ENCODE results near the gene CCT7. TPM values are rescaled to one million over a fixed set of nuclear protein-coding genes. Genes with fewer than 3 reads are reported as not detected.

Gene CCT7
- total RNA-seq, 1 donor from 2014 or later, result 361 TPM

DNA sequence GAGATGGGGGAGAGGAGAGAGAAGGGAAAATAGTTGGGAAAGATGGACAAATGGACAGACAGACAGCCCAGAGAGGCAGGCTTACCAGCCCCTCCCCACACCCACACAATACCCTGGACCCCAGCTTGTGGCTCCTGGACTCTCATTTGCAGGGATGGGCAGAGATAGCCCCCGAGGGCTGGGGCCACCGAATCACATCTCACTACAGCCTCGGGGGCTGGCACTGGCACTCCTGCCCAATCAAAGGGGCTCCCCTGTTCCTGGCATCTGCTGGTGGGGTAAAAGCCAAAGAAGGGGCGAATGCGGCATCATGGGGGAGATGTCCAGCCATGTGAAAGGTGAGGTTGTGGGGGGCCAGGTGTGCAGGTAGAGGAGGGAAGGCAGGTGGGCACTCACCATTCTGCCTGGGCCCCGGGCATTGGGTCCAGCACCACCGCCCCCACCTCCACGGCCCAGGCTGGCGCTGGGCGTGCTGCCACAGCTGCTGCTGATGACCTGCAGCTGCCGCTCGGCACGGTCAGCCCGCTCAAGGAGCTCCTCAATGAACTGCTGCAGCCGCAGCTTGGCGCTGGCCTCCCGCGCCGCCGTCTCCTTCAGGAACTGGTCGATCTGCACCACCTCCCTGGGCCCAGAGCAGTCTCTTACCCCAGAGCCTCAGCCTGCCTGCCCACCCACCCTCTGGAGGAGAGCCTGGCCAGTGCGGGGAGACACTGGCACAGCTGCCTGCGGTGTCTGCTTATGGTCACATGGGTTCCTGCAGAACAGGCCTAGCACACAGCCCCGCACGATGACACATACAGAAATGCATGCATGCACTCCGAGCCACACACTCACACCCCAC is 32.2 kb downstream of the CCT7 start:
- intact Hi-C loops (cut with micrococcal nuclease), result no loop called here

DNA sequence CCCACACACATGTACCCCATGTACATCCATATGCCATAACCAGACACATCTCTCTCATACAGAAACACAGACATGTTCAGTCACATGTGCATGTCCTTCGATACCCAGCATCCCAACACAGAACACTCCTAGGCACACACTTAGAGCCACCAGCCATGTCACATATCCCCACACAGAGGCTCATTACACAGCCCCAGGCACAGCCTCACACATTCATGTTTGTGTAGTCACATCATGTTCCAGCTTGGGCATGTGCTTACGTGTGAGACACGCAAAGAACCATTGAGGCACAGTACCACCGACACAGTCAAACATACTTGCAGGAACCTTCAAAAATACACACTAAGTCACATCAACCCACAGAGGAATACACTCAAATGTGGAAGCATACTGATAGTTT is 32.9 kb downstream of the CCT7 start:
- intact Hi-C loops (cut with micrococcal nuclease), result no loop called here

DNA sequence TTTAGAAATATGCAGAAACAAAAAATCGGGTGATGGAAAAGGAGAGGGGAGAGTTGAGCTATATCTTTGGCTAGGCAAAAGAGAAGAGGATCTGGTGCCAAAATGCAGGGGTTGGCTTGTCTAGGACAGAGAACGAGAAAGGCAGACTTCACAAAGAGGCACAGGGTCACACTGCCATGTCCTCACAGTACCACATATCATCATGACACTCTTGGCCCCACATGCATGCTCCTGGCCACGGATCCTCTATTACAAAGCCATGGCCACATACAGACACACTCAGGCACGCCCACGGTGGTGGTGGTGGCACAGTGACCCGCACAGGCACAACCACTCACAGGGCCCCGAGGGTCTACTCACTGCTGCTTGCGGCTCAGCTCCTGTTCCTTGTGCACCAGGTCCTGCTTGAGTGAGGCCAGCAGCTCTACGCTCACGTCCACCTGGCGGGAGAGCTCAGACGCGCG is 34.3 kb downstream of the CCT7 start:
- intact Hi-C loops (cut with micrococcal nuclease), result no loop called here

DNA sequence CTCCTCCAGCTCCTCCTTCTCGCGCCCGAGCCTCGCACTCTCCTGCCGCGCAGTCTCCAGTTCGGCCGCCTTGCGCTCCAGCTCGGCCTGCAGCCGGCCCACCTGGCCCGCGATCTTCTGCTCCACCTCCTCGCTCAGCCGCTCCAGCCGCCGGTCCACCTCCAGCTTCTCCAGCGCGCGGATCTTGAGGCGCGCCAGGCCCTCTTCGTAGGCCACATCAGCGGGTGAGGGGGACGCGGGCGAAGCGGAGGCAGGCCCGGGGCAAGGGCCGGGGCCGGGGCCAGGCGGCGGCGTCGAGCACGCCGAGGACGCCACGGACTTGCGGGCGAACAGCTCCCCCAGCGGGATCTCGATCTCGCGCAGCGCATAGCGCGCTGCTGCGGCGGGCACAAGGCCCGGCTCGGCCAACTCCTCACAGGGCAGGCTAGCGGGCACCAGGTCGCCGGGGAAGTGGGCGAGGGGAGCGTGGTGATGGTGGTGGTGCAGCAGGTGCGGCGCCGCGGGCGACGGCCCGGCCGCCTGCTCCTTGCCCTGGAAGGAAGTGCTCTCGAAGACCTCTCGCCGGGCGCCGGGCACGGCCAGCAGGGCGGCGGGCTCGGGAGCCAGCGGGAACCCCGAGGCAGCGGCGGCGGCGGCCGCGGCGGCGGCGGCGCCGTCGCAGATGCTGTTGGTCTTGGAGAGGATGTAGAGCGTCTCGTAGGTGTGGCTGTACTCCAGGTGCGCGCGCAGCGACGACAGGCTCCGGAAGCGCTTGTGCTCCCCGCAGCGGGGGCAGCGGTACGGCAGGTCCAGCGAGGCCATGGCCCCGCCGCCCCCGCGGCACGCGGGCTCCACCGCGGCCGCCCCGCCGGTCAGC is 35.0 kb downstream of the CCT7 start:
- intact Hi-C loops (cut with micrococcal nuclease), result loop anchor here (1.0 kb wide), 2 partner anchors 21 to 35 kb away; partner anchors contain the start of gene CCT7

DNA sequence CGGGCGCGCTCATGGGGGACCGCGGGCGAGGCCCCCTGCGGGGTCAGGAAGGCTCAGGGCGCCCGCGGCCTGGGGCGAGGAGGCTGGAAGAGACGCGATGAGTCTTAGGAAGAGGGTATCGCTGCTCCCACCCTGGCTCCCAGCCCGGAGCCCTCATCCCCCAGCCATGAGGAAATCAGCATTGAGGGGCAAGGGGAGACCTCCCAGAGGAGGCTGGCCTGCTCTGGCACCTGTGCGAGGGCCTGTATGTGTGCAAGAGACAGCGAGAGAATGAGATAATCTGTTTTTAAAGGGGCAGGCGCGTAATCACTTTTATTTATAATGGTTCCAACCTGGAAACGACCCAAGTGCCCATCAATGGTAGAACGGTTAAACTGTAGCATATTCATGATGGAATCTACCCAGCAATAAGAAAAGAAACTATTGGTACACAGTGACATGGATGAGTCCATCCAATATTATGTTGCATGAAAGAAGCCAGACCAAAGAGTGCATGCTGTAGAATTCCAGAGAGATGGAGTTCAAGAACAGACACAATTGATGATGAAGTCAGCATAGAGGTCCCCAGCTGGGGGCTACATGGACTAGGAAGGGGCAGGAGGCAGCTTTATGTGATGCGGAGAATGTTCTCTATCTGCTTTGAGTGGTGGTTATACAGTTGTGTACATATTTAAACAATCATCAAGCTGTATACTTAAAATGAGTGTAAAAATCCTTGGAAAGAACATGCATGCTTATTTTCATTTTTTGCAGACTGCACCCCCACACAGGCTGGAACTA is 35.8 kb downstream of the CCT7 start:
- intact Hi-C loops (cut with micrococcal nuclease), result loop anchor here (1.0 kb wide), 2 partner anchors 20 to 36 kb away; partner anchors contain the start of gene CCT7

DNA sequence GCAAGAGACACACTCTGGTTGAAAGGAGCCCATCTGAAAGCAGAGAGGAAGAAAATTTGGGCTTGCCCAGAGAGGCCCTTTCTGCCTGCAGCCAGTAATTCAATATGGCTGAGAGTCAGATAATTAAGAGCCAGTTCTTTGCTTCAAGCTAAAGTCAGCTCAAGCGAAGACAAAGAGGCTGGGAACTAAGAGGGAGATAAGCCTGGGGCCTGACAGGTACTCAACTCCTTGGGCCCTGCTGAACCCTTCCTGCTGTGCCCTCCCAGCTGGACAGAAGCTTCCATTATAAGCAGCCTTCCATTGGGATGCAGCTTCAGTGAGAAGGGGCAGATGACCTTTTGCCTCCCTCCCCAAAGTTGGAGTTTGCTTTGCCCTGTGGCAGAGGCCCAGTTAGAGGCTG is 38.2 kb downstream of the CCT7 start:
- intact Hi-C loops (cut with micrococcal nuclease), result no loop called here

DNA sequence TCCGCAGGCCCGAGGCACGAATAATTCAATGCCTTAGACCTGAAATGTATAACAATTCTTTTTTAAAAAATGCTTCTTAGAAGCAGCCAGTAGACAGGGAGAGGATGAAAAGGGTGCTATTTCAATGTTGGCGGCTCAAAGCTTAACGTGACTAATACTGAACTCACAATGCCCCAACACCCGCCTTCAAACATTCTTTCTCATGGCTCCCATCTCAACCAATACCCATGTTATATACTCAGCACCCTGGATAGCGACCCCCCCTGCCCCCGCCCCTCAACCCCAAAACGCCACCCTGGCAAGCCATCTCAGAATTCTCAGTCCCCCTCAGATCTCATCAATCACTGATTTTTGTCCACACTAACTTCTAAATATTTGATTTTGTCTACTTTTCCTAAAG is 45.7 kb downstream of the CCT7 start:
- intact Hi-C loops (cut with micrococcal nuclease), result no loop called here

DNA sequence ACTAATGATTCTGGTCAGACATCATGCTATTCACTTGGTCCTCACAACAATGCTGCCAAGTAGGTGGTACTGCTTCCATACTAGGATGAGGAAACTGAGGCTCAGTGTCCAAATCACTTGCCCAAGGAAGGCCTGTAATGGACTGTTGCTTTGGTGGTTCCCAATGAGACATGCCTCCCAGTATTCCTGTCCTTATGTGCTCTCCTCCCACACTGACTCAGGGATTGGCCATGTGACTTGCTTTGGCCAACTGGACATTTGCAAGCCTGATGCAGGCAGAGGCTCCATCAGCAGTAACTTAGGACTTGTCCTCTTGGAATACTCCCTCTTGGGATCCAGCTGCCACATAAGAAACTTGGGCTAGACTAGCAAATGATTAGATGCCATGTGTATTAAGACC is 47.1 kb downstream of the CCT7 start:
- intact Hi-C loops (cut with micrococcal nuclease), result no loop called here

DNA sequence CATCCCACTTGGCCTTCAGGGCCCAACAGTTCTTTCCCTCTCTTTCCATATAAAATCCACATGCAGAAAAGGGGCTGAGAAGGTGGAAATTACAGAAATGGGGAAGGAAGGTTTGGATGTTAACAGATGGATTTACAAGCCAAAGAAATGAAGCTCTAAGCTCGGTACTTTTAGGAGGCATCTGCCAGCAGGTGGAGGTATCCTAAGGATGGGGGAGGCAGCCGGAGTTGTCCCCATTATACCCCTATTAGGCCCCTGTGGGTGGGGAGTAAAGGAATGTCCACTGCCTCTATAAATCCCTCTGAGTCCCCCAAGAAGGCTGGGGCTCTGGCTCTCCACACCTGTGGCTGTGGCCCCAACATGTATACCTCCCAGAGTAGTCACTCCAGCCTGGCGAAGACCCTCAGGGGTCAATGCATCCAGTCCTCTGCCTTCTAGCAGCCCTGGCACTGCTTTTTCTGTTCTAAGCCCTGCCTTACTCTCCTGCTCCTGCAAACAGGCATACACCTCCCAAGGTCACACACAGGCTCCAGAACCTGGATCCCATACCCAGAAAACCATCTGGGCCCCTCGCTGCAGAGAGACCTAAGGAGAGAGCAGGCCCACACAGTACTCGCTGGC is 48.9 kb downstream of the CCT7 start:
- intact Hi-C loops (cut with micrococcal nuclease), result no loop called here

DNA sequence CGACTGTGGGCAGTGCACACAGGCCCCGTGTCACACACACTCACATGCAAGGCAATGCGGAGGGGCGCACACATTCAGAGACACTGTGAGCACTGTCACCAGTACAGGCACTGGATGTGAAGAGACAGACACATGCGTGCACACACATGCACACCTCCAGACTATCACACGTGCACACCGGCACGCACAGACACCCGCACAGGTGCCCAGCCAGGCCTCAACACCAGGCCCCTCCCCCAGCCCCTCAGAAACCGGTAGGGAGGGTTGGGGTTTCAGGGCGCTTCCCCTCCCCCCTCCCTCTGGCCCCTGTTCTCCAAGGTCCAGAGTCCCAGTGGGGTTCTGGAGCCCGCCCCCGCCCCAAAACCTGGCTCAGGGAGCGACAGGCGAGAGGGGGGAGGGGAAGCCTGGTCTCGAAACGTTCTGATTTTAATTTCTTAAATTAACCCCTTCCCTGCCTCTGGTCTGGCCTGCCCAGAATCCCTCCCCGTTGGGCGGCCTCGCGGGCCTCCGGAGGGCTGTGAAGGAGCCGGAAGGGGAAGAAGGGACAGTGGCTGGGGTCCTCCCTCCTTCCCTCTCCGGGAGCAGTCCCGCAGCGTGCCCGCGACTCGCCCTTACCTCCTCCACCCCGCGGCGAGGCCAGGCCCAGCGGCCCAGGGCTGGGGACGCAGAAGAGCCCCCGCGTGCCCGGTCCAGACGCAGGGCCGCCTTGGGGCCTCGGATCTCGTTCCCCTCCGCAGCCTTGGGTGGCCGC is 49.6 kb downstream of the CCT7 start:
- intact Hi-C loops (cut with micrococcal nuclease), result loop anchor here (1.0 kb wide), 2 partner anchors 10 to 50 kb away; partner anchors contain the start of genes EGR4 and PRADC1

DNA sequence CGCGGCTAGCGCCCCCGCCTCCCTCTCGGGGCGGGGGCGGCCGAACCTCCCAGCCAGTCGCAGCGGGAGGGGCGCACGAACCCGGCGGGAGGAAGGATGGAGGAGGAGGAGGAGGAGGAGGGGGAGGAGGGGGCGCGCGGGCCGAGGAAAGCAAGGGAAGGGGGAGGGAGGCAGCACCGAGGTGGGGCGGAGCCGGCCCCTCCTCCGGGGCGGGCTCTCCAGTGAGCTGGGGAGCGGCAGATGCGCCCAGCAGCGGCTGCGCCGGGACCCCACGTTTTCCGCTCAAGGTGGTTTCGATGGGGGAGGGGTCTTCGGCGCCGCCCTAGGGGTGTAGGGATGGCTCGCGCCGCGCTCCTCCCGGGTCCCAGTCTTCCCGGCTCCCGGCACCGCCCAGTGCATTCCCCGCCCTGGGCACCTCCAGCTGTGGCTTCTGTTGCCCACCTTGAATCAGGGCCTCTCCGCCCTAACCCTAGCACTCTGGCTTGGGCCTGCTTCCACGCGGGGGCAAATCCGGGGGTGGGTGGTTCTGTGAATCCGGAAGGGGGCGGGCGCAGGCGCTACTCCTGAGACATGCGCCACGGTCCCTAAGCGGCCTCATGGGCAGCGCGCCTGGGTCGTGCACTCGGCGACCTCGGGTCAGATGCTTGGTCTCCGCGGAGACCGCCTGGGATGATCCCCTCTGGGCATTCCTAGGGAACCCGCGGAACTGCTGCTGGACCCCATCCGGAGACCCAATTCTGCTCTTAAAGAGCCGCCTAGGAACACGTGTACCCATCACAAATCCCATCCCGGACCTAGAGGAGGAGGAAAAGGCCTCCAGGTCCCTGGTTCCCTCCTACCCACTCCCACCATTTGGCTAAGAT is 50.4 kb downstream of the CCT7 start, which contains the start of gene FBXO41:
Gene FBXO41, minus strand, starts transcription at position 183 of the 863 bp plus-strand sequence. CDS start 14,848 bp downstream, outside the sequence.
- intact Hi-C loops (cut with micrococcal nuclease), result loop anchor here (1.0 kb wide), 2 partner anchors 9 to 51 kb away; partner anchors contain the start of genes EGR4 and PRADC1

DNA sequence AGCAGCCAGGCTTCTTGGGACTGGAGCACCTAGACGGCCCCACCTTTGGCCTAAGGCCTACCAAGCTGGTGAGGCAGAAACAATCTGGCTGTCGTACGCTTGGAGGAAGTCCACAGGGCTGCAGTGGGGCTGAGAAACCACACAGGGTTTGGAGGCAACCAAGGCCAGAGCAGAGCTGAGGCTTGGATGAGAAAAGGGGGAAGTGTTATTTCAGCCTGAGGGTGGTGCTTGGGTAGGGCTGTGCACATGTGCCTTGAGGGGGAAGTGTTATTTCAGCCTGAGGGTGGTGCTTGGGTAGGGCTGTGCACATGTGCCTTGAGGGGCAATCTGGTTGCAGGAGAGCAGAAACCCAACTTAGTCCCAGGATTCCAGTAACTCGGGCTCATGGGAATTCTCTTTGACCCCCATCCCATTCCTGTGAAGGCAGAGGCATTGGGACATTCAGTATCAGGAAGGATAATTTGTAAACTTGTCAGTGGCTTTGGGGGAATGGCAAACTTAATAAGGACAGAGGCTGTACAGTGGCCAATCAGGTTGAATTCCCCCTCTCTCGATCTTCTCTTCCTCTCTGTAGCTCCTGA is 51.1 kb downstream of the CCT7 start:
- intact Hi-C loops (cut with micrococcal nuclease), result no loop called here

DNA sequence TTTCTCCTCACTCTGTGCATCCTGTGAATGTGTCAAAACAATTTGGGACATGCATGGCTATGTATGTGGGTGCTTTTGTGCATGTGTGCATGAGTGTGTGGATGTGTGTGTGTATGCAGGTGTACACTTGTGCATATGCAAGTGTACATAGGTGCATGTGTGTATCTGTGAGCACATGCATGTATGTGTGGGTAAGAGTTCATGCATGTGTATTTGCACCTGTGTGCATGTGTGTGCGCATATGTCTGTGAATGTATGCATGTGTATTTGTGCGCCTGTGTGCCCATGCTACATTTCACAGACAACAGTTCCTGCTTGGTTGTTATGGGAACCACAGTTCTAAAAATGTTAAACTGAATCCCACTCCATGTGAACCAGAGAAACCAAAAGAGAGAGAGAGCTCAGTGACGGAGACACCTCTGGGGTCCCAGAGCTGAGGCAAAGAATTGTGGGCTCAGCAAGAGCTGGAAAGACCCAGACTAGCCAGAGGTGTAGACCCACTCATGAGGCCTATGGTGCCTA is 52.1 kb downstream of the CCT7 start:
- intact Hi-C loops (cut with micrococcal nuclease), result no loop called here

DNA sequence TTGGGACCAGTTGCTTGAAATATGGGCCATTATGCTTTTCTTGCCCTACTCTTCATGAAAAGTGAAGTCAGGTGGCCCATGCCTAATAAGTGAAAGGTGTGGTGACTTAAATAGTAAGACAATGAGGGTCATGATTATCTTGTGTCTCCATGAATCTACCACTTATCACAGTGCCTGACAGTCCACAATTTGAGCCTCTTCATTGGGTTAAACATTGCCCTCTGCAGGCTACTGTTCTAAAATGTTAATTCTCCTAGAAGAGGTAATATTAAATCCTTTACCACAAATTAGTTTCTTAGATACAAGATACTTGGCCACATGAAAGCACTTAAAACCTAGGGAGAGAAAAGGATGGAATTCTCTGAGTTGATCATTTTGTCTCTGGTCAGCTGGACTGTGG is 55.2 kb downstream of the CCT7 start:
- intact Hi-C loops (cut with micrococcal nuclease), result no loop called here

DNA sequence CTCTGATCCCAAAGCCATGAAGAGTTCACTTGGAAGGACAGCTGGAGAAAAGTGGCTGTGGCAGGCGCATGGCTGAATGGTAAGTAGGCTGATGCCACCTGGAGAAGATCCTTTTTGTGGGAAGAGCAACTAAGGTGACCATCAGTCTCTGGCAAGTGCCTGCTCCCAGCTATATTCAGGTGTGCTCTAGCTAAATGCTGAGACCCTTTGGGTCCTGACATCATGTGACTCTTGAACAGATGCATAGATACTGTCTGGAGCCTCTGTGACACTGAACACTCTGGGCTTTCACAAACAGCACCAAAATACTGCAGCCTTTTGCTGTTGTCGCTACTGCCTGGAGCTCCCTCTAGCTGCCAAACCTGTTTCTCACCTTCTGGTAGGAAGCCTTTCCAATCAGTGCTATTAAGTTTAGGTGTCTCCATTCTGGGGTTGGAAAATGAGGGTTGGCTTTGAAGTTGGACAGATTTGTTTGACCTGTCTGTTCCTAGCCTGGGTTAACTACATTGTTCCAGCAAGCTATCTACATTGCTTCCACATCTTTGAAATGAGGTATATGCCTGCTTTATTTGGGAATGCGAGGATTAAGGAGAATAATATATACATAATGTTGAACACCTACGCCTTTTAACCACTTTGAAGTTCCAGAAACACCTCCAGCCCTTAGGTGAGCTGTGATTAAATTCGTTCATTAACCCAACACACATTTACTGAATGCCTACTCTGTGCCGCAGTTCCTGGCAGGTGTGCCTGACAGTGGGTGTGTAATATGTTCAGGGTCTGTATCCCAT is 56.1 kb downstream of the CCT7 start:
- intact Hi-C loops (cut with micrococcal nuclease), result loop anchor here (1.0 to 2.0 kb wide), 2 partner anchors 21 to 75 kb away; partner anchors contain the start of gene SMYD5

DNA sequence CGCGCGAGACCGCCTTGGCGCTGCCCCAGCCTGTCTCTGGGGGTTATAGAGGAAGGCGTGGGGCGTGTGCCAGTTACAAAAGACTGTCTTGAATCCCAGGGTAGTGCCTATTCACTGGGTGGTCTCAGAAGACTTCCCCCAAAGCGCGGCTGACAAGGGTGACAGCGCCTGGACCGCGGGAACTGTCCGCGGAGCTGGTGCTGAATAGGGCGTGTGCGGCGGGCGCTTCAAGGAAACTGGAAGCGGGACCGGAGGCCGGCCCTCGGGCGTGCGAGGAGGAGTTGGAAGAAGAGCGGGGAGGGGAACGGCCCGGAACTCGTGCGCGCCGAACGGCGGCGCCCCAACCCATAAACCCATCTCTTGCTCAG is 57.0 kb downstream of the CCT7 start:
- intact Hi-C loops (cut with micrococcal nuclease), result loop anchor here (2.0 kb wide), 1 partner anchor 76 kb away; the partner anchor contains the start of gene SMYD5
